ENCODE results near the gene RCCD1. TPM values are rescaled to one million over a fixed set of nuclear protein-coding genes. Genes with fewer than 3 reads are reported as not detected.

The RCCD1 gene
- total and polyA plus RNA-seq, 9 of the 15 experiments (the other 6 are each of a cell fraction or from before 2014, with no cell fraction given): 11.1 to 51.4 (median 24.7) TPM

GRCh38 chr15:90954712-90955623, at the start of gene RCCD1 (continued):
- TF ChIP-seq RERE (CRISPR knock-in tag; IDR thresholded peaks at IDR 0.05; ENCODE audit: borderline replicate concordance) (0 out of 2 replicates have a peak, but pooled peaks have one; percentile 36), E2F1 (CRISPR knock-in tag; IDR thresholded peaks at IDR 0.05) (peak; percentile 96), TAF7 (tag; IDR thresholded peaks at IDR 0.05) (peak; percentile 77; the same call in 1 of the 2 replicates), KDM2B (CRISPR knock-in tag; IDR thresholded peaks at IDR 0.05) (peak; percentile 39; the same call in 1 of the 2 replicates), CUX1 (CRISPR knock-in tag; IDR thresholded peaks at IDR 0.05) (no peak), BCL6 (CRISPR knock-in tag; IDR thresholded peaks at IDR 0.05) (no peak), ZNF24 (IDR thresholded peaks at IDR 0.05) (no peak), FOXA3 (CRISPR knock-in tag; conservative IDR thresholded peaks at IDR 0.05 in 1 of 2, IDR thresholded peaks at IDR 0.05 in 1 of 2) (no peak), ZNF347 (CRISPR knock-in tag; IDR thresholded peaks at IDR 0.05; ENCODE audit: low read depth) (no peak), KAT2B (IDR thresholded peaks at IDR 0.05; ENCODE audit: low read depth, low read length) (no peak), NCOA1 (IDR thresholded peaks at IDR 0.05; ENCODE audit: low read depth) (no peak), ZNF699 (CRISPR knock-in tag; IDR thresholded peaks at IDR 0.05; ENCODE audit: insufficient replicate concordance) (no peak), ZNF695 (CRISPR knock-in tag; IDR thresholded peaks at IDR 0.05) (no peak), ATF7 (IDR thresholded peaks at IDR 0.05) (peak; percentile 98)

Data from K562 (cell line).